GM13976 (cell line): Measurements from ENCODE around the gene ATRX.

Experiments used
- DNase-seq: peaks from one replicate; pipeline ENCODE4 v3.0.0; 2012; ENCODE audit warnings: low spot score
- CTCF ChIP-seq: IDR thresholded peaks from 2 replicates; pipeline ENCODE4 v1.5.1; 2012; ENCODE audit warnings: borderline replicate concordance, mild to moderate bottlenecking; ENCODE audit not compliant: insufficient read depth; ENCODE audit errors: extremely low read depth, missing control alignments, control extremely low read depth
- in situ Hi-C: fragments of 300-500 bp; cut with MboI; formaldehyde crosslinking; loops from one replicate; pipeline ENCODE4 v1.12.0; 2022; ENCODE audit warnings: low sequenced_read_pairs, mixed read lengths, inconsistent platforms; ENCODE audit not compliant: unreplicated experiment

ATRX gene

GRCh38 chrX:77493677-77494553, 292.1 kb downstream of the ATRX start:
- in situ Hi-C loops: no loop called here
- DNase-seq: no peak
- no peak for TF ChIP-seq CTCF

GRCh38 chrX:77484045-77484444, 302.0 kb downstream of the ATRX start:
- in situ Hi-C loops: no loop called here
- TF ChIP-seq CTCF: no peak
- no peak for DNase-seq

- TF ChIP-seq CTCF: no peak
- in situ Hi-C loops: no loop called here
- no peak for DNase-seq
Observed at GRCh38 chrX:77455437-77455836, 330.6 kb downstream of the ATRX start.
